Limb (tissue), 2 donors: ENCODE measurements around the gene TANGO2.

Source experiments
- DNase-seq, 2 donors: peaks; one replicate each; pipeline ENCODE4 v3.0.0-alpha.2; 2016; ENCODE audit errors: extremely low spot score in 2 of 2

TANGO2 gene

DNA sequence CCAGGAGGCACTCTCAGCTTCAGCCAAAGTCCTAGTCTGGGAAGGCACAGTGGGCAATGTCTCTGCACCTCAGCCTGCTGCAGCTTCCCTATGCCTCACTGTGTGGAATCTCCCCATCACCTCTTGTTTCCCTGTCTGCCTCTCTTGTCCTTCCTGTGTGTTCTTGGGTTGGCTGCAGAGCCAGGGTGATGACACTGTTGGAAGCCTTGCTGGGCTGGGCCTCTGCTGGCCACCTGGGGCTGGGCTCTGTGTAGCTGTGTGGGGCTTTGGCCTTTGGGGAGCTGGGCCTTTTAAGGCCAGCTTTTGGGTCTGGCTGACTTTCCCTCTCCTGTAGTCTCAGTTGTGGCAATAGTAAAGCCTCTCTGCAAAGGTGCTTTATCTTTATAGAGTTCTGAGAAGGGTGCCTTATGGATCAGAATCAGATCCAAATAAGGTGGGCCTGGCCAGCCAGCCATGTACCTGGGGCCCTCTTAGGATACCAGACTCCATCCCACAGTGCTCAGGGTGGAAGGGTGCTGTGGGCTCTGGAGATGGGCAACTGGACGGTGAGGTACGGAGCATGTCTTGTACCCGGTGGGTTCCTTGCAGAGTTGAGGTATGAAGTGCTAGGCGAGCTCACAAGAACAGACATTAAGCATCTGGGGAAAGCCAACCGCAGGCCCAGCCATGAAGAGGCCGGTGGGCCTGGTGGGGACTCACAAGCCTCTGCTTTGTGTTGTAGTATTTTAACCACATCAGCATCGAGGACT, 84.7 kb downstream of the TANGO2 start:
- DNase-seq = no peak

DNA sequence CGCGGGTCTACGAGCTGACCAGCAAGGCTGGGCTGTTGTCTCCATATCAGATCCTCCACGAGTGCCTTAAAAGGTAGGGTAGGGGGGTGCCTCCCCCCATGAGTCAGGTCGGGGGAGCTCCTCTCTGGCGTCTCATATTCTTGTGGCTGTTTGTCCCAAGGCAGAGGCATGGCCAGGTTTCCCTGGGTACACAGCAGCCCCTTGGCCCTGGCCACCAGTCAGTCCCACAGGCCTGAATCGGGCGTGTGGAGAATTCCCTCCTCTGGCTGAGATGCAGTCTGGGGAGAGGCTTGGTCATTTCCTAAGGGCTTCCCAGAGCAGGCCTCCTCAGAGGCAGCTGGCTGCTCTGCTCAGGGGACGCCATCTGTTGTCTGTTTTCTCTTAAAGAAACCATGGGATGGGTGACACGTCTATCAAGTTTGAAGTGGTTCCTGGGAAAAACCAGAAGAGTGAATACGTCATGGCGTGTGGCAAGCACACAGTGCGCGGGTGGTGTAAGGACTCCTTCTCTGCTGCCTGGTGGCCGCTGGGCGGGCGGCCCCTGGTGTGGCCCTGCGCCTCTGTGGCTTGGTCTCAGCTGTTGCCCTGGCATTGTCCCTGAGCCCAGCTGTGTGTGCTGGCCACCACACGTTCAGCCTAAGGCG, 85.4 kb downstream of the TANGO2 start:
- DNase-seq = no peak

DNA sequence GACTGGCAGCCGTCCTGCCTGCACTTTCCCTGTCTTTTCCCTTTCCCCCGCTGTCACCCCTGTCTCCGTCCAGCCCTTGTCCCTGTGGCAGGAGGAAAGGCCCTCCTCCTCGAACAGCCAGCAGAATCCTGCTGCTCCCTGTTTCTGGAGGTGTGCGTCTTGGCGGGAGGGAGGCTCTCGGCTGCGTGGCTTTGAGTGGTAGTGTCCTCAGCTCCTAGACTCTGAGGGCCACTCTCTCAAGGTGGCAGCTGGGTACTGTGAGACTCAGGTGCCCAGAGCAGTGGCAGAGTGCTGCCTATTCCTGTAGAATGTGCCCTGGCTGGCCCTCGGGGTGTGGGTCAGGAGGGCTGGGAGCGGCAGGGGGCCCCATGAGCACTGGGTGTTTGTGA, 85.9 kb downstream of the TANGO2 start:
- DNase-seq = no peak

DNA sequence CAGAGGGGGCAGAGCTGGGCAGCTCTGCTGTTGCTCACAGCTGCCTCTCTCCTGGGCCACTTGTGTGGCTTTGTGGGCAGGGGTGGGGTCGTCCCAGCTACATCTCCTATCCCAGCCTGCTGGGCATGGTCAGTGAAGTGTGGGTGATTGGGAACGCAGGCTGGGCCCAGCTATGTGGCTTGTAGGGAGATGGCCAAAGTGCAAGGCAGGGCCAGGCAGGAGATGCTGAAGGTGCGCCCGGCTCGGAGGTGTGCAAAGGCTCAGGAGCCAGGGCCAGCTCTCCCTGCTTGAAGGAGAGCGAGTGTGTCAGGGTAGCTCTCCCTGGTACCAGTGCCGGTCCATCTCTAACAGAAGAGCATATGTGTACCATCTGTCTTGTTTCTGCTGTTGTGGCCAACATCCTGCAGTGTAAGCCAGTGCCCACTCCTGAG, 86.6 kb downstream of the TANGO2 start:
- DNase-seq = no peak

DNA sequence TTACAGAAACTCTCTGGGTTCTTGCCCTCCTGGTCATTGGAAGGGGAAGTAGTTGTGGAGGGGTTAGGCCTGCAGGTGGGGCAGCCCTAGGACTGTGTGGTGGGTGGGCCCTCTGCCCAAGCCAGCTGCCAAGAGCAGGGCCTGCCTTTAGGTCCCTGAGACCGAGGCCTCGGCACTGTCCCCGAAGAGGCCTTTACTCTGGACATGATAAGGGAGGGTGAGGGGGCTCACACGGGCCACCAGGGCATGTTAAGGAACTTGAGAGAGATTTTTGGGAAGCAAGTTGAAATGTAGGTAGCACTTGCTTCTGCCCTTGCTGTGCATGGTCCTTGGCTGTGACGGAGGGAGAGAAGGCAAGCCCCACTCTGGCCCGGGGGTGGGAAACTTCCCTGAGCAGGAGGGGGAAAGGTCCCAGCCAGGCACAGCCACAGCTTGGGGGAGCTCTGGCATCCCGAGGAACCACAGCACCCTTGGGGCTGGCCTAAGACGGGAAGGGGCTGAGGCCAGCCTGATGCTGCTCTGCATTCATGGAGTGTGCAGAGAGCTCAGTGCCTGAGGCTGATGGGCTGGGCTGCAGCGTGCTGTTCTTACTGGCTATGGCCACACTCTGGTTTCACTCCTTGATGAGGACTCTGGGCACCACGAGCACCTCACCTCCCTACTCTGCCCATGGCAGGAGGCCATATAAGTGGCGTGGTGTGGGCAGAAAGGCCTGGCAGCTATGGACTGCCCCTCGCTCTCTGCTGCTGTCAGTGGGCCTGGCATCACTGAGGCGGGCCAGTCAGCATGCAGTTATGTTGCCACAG, 87.2 kb downstream of the TANGO2 start:
- DNase-seq = no peak

DNA sequence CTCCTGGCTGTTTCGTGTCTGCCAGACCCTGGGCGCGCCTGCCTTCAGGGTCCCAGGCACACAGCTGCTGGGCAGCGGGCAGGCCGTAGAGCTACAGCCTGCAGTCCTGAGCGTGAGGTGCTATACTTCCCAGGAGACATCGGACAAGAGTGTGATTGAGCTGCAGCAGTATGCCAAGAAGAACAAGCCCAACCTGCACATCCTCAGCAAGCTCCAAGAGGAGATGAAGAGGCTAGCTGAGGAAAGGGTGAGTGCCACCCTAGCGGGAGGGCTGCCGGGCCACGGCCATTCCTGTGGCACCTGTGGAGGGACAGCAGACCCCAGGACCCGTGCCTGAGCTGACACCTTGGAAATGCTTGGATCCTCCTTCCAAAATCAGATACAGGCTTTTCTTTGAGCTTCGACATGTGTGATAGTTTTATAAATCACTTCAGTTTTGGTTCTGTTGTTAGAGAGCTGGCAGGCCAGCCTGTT, 87.9 kb downstream of the TANGO2 start:
- DNase-seq = no peak

DNA sequence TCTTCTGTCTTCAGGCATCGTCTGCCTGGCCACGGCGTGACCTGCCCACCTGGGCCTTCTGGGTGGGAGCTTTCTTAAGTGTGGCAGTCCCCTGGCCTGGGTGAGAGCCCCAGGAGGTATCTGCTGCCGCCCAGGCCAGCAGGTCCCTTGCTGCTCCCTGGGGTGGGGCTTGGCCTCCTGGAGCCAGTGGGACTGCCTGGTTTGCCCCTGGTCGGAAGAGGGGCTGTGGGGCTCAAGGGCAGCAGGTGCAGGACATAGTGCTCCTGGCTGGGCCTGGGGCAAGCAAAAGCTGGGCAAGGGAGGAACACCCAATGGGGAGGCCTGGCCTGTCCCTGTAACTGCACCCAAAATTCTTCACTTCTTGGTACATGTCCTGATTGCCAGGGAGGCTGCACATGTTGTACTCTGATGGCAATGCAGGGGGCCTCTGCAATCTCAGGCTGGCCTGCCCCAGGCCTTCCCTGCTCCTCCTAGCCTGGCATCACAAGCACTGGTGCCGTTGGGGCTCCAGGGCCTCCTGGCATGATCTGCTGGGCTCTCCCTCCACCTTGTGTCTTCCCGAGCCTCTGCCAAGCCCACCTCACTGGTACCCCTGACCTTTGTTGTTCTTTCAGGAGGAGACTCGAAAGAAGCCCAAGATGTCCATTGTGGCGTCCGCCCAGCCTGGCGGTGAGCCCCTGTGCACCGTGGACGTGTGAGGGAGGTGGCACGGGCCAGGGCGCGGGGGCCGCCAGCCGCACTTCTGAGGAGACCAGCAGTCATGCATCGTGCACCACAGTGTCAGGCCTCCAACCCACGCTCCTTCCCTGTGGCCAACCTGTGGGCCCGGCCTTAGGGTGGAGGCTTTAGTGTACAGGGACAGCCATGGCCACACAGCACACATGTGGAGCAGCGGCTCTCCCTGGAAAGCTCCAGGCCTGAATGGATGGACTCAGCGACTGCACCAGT, 88.8 kb downstream of the TANGO2 start:
- no peak for DNase-seq

DNA sequence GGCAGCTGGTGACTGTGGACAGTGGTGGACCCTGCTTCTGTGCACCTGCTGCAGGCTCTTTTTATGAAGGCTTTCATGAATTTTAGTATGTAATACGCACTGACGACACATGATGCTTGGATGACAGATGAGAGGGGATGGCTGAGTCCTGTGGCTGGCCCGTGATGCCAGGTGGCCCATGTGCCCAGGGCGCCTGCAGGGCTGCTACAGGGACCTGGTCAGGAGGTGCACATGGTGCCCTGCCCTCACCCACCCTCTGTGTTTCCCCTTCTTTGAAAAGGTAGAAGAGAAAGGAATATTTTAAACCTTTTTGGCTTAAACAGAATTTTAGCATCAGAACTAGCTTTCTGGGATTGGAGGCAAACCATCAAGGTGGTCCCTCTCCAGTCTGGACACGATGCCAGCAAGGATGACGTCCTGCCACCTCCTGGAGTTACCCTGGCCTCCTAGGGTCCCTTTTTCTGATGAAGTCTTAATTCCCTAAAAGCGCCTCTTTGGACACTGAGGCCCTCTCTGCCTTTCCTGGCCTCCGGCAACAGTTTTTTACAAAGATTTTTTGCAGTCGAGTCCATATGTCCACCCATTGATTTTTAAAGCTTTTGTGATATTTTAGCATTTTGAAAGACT, 89.6 kb downstream of the TANGO2 start:
- DNase-seq = no peak

DNA sequence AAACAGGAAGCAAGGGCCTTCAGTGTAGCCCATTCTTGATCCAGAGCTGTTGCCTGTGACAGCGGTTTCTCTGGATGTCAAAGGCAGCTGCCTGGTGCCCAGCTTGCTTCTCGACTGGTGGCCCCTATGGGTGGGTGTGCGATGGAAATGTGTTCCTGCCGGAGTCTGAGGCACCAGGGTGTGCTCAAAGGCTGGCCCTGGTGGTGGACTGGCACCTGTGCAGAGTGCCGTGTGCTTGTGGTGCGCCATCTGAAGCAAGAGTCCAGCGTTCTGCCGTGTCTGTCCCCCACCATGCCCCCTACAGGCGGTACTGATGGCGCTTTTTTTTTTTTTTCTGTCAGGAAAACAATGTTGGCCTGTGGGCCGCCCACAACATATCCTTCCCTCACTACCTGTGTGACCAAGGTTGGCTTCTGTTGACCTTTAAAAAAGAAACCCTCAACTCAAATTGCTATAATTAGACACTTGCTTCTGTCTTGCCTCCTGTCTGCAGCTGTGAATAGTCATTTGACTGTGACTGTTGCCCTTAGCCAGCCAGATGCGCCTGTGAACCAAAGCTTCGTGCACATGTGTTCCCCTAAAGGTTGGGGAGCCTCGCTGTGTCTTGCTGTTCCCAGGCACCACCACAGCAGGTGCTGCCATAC, 90.3 kb downstream of the TANGO2 start:
- DNase-seq = no peak

DNA sequence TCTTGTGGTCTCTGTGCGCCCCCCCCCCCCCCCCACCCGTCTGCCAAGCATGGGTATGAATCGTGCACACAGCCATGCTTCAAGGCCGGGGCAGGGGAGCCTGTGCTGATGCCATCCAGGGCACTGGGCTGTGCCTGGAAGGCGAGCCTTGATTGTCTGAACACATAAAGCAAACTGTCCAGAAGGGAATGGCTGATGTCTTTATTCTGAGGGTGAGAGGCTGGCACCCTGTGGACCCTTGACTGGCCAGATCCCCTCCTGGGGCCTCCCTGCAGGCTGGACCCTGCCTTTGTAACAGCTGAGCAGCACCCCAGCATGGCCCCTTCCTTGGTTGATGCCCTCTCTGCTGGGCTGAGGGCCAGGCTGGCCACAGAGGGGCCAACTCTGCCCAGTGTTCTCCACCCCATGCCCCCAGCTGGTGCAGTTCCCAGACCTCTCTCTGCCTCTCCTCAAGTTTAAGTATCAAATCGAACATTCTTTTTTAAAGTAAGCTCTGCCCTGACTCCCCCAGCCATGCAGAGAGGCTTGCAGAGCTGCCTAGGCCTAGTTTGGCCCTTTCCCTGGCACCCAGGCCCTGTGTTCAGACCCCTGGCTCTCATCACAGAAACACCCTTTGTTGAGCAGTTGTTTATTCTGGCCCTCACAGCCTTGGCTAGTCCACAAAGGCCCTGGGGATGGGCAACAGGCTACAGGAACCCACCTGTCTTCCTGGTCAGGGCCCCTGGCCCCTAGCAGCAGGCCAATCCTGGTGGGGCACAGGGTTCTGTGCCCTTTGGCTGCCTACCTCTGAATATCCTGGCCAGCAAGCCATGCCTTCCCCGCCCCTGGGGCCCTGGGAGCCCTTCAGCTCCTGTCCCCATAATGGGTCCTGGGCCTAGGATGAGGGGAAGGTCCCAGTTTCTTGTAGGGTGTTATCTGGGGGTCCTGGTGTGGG, 91.0 kb downstream of the TANGO2 start:
- no peak for DNase-seq

DNA sequence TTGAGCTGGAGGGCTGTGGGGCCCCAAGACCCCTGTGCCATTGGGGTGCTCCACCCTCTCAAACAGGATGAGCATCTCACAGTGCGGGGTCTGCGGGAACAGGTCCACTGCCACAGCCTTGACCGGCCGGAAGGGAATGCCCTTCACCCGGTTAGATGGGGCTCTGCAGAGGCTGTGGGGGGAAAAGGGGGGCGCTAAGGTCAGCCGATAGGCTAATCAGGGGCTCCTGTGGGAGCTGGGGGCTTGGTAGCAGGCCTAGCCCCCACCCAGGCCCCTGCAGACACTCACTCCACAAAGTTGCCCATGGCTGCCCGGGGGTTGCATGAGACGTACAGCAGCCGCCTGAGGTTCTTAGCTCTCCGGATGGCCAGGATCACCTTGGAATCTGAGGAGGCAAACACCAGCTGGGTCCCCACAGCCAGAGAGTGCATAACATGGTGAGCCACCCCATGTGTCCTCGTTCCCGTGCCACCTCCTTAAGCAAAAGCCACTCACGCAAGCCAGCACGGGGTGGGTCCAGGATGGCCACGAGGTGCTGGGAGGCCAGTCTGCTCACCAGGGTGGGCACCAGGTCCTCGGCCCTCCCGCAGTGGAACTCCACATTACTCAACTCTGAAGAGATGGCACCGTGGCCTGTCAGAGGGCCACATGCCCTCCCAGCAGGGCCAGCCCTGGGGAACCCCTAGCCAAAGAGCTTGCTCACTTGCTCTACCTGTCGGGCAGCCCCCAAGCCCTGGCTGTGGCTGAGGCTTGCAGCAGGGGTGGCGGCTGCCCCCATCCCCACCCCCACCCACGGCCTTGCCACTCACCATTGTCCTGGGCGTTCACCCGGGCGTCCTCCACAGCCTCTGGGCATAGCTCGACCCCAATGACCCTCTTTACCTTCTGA, 92.0 kb downstream of the TANGO2 start:
- DNase-seq = no peak

DNA sequence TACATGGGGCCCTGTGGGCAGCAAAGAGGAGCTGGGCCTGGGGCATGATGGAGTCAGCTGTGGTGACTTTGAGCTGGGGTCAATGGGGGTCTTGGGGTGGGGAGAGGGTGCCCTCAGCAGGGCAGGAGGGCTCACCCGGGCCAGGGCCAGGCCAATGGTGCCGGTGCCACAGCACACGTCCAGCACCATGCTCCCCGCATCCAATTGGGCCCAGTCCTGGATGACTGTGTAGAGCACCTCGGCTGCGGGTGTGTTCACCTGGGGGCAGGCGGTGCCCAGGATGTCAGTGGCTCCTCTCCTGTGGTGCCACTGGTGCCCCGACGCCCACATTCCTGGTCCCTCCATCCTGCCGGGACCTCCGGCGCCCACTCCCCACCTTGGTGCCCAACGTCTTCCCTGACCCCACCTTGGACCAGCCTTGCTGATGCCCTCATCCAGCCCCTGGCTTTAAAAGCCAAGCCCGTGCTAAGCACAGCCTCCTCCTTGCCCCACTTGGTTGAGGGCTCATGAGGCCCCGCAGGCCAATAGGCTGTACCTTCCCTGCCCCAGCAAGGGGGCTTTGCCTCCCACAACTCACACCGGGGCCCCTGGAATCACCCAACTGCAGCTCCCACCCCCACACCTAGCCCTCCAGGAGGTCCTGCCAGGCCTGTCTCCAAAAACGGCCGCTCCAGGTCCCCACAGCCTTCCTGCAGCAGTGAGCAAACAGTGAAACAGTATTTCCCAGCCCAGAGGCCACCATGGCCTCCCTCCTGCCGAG, 92.8 kb downstream of the TANGO2 start:
- DNase-seq = no peak

DNA sequence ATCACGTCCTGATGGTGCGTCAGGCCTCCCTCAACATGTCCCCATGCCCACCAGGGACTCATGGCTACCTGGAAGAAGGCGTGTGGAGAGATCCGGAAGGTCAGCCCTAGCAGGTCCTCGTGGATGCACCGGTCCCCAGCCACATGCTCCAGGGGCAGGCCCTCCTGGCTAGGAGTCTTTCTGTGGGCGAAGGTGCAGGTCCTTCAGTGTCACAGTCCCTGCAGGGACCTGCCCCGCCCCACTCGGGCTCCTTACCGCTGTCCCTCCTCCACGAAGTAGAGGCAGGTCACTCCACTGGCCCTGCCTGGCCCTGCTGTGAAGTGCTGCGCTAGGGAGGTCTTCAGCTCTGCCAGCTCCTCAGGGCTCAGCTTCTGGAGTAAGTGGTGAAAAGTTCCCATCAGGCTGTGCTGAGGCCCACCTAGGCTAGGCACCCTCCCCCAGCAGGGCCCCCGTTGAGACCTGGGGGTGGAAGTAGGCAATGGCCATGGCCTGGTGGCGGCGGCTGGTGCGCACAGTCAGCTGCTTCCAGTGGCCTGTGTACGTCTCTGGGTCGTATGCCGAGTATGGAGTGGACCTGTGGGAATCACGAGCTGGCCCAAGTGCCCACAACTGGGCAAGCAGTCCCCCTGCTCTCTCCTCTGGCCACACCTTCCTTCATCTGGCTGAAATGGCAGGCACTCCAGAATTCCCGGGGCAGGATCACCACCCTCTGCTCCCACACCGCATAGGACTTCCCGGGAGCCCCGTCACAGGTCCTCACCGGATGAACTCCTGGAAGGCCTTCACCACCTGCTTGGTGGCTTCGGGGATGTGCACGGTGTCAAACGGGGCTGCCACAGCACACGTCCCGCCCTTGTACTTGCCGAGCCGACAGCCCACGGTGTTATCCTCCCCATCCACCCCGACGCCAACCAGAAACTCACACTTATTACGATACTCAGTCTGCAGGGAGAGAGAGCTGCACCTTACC, 93.9 kb downstream of the TANGO2 start:
- DNase-seq = no peak

DNA sequence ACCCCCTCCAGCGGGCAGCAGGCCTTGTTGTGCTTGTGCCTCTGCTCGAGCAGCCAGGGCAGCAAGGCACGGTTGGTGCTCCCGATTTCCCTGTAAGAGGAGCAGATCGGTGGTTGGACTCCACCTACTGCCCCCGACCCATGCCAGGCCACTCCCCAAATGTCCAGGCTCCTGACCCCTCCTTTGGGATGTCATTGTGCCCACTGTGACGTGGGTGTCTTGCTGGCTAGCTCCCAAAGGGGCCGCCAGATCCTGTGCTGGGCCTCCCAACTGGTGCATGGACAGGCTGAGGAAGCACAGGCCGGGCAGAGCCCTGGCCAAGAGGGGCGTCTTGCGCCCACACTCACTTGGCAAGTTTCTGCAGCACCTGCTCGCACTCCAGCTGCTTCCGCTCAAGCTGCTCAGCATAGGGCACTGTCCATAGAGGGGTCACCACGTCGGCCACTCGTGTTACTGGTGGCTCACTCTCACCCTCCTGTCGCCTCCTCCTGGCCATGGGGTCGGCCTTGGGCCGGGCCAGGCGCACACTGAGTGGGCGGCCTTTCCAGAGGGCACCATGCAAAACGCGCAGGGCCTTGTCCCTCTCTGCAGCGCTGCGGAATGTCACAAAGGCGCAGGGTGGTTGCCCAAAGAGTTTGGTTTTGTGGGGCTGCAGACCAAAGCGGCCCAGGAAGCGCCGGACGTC, 94.9 kb downstream of the TANGO2 start, which contains the start of gene RANBP1:
TSS of gene RANBP1 (plus strand) at position 414 of the 685 bp plus-strand sequence. CDS start at position 495, 81 bp downstream.
- DNase-seq = no peak

DNA sequence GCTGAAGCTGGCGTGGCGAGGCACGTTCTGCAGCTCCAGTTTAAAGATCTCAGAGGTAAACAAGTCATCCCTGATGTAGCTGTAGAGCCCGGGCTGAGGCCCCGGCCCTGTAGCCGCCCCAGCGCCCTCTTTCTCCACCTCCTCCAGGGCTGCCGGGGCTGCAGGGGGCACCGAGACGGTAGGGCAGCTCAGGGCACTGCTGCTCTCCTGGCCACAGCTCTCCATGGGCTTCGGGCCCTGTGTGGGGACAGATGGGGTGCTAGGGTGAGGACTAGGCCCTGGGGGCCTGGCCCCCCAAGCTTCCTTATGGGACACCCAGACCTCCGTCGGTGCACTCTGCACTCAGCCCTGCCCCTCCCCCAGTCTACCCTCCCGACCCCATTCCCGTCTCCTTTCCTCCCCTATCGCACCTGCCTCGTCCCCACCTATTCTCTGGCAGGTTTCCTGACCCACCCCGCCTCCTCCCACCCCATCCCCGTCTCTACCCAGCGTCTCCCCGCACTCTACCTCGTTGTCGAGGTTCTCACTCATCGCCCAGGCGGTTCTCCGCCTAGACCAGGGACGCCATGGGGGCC, 95.6 kb downstream of the TANGO2 start:
- DNase-seq = no peak
